ENCODE results near the gene CXADR. TPM values are rescaled to one million over a fixed set of nuclear protein-coding genes. Genes with fewer than 3 reads are reported as not detected.

The CXADR gene
- total RNA-seq, 1 donor: 2.0 TPM

- no peak for TF ChIP-seq CTCF (IDR thresholded peaks at IDR 0.05; ENCODE audit: insufficient read depth, low read length)
- H3K4me3 ChIP-seq (ENCODE audit: low read depth, low read length): no peak overlapping the region
- no peak for DNase-seq (ENCODE audit: low read depth)
Observed at GRCh38 chr21:17552410-17552809, 39.6 kb downstream of the CXADR start.

- no peak for TF ChIP-seq CTCF (IDR thresholded peaks at IDR 0.05; ENCODE audit: insufficient read depth, low read length)
- H3K4me3 ChIP-seq (ENCODE audit: low read depth, low read length): no peak overlapping the region
Observed at GRCh38 chr21:17554120-17554519, 41.3 kb downstream of the CXADR start.

GRCh38 chr21:17554679-17555465 lies 42.0 kb downstream of the CXADR start:
- H3K4me3 ChIP-seq (ENCODE audit: low read depth, low read length): no peak overlapping the region
- peak; percentile 16 for DNase-seq (ENCODE audit: low read depth)
- TF ChIP-seq CTCF (IDR thresholded peaks at IDR 0.05; ENCODE audit: insufficient read depth, low read length): peak; percentile 9

More at GRCh38 chr21:17554120-17554519, 41.3 kb downstream of the CXADR start:
- no peak for DNase-seq (ENCODE audit: low read depth)

GRCh38 chr21:17560377-17561025 lies 47.7 kb downstream of the CXADR start:
- no peak for DNase-seq (ENCODE audit: low read depth)
- TF ChIP-seq CTCF (IDR thresholded peaks at IDR 0.05; ENCODE audit: insufficient read depth, low read length): no peak
- H3K4me3 ChIP-seq (ENCODE audit: low read depth, low read length): no peak overlapping the region

GRCh38 chr21:17570786-17571185 lies 57.9 kb downstream of the CXADR start:
- H3K4me3 ChIP-seq (ENCODE audit: low read depth, low read length): no peak overlapping the region
- TF ChIP-seq CTCF (IDR thresholded peaks at IDR 0.05; ENCODE audit: insufficient read depth, low read length): no peak
- DNase-seq (ENCODE audit: low read depth): no peak

- H3K4me3 ChIP-seq (ENCODE audit: low read depth, low read length): no peak overlapping the region
- no peak for TF ChIP-seq CTCF (IDR thresholded peaks at IDR 0.05; ENCODE audit: insufficient read depth, low read length)
- DNase-seq (ENCODE audit: low read depth): no peak
Observed at GRCh38 chr21:17572431-17572830, 59.6 kb downstream of the CXADR start.

Data from fibroblast of the aortic adventitia (primary cell).